ENCODE data around the gene CACNA2D4.

Gene CACNA2D4

GRCh38 chr12:1880153-1880845, 38.2 kb downstream of the CACNA2D4 start:
- Histone ChIP-seq H3K27ac (no peak overlapping the region), H3K4me2 (ENCODE audit: low read length) (no peak overlapping the region), H3K36me3 (ENCODE audit: control insufficient read depth, insufficient read depth, low read length) (no peaks in the 10 kb centered on the region), H3K4me1 (no peaks in the 10 kb centered on the region), H3K9me3 (ENCODE audit: control insufficient read depth, low read length) (no peaks in the 10 kb centered on the region), H3K9ac (no peak overlapping the region), H3K4me3 (ENCODE audit: low read depth, low read length) (no peak overlapping the region), H3K79me2 (no peaks in the 10 kb centered on the region), H2AFZ (no peak overlapping the region), H3K27me3 (ENCODE audit: control insufficient read depth, insufficient read depth, low read length) (no peaks in the 10 kb centered on the region)
- TF ChIP-seq, protein P1, sequence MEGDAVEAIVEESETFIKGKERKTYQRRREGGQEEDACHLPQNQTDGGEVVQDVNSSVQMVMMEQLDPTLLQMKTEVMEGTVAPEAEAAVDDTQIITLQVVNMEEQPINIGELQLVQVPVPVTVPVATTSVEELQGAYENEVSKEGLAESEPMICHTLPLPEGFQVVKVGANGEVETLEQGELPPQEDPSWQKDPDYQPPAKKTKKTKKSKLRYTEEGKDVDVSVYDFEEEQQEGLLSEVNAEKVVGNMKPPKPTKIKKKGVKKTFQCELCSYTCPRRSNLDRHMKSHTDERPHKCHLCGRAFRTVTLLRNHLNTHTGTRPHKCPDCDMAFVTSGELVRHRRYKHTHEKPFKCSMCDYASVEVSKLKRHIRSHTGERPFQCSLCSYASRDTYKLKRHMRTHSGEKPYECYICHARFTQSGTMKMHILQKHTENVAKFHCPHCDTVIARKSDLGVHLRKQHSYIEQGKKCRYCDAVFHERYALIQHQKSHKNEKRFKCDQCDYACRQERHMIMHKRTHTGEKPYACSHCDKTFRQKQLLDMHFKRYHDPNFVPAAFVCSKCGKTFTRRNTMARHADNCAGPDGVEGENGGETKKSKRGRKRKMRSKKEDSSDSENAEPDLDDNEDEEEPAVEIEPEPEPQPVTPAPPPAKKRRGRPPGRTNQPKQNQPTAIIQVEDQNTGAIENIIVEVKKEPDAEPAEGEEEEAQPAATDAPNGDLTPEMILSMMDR (IDR thresholded peaks at IDR 0.05): no peak

- no peaks in the 10 kb centered on the region for H3K27me3 ChIP-seq (ENCODE audit: control insufficient read depth, insufficient read depth, low read length)
- TF ChIP-seq, protein P1 (IDR thresholded peaks at IDR 0.05): no peak
- H3K27ac ChIP-seq: no peak overlapping the region
- no peaks in the 10 kb centered on the region for H3K4me1 ChIP-seq
- no peaks in the 10 kb centered on the region for H3K9me3 ChIP-seq (ENCODE audit: control insufficient read depth, low read length)
- H3K4me3 ChIP-seq (ENCODE audit: low read depth, low read length): no peak overlapping the region
- H3K4me2 ChIP-seq (ENCODE audit: low read length): no peak overlapping the region
- no peaks in the 10 kb centered on the region for H3K79me2 ChIP-seq
- no peak overlapping the region for H2AFZ ChIP-seq
- no peak overlapping the region for H3K9ac ChIP-seq
- no peaks in the 10 kb centered on the region for H3K36me3 ChIP-seq (ENCODE audit: control insufficient read depth, insufficient read depth, low read length)
Measured at GRCh38 chr12:1879633-1880032, 38.8 kb downstream of the CACNA2D4 start.

- H3K4me1 ChIP-seq: no peaks in the 10 kb centered on the region
- TF ChIP-seq, protein P1 (IDR thresholded peaks at IDR 0.05): no peak
Measured at GRCh38 chr12:1878695-1879094, 39.8 kb downstream of the CACNA2D4 start.

GRCh38 chr12:1878214-1878613, 40.2 kb downstream of the CACNA2D4 start:
- H2AFZ ChIP-seq: no peak overlapping the region
- TF ChIP-seq, protein P1 (IDR thresholded peaks at IDR 0.05): no peak

More at GRCh38 chr12:1878695-1879094, 39.8 kb downstream of the CACNA2D4 start:
- H3K4me2 ChIP-seq (ENCODE audit: low read length): no peak overlapping the region
- H3K9me3 ChIP-seq (ENCODE audit: control insufficient read depth, low read length): no peaks in the 10 kb centered on the region
- H3K27me3 ChIP-seq (ENCODE audit: control insufficient read depth, insufficient read depth, low read length): no peaks in the 10 kb centered on the region
- no peak overlapping the region for H3K27ac ChIP-seq
- H2AFZ ChIP-seq: no peak overlapping the region
- no peak overlapping the region for H3K9ac ChIP-seq
- H3K36me3 ChIP-seq (ENCODE audit: control insufficient read depth, insufficient read depth, low read length): no peaks in the 10 kb centered on the region
- H3K79me2 ChIP-seq: no peaks in the 10 kb centered on the region
- no peak overlapping the region for H3K4me3 ChIP-seq (ENCODE audit: low read depth, low read length)

More at GRCh38 chr12:1878214-1878613, 40.2 kb downstream of the CACNA2D4 start:
- Histone ChIP-seq H3K4me2 (ENCODE audit: low read length) (no peak overlapping the region), H3K4me3 (ENCODE audit: low read depth, low read length) (no peak overlapping the region), H3K27ac (no peak overlapping the region), H3K36me3 (ENCODE audit: control insufficient read depth, insufficient read depth, low read length) (no peaks in the 10 kb centered on the region), H3K4me1 (no peaks in the 10 kb centered on the region), H3K9me3 (ENCODE audit: control insufficient read depth, low read length) (no peaks in the 10 kb centered on the region), H3K79me2 (no peaks in the 10 kb centered on the region), H3K9ac (no peak overlapping the region), H3K27me3 (ENCODE audit: control insufficient read depth, insufficient read depth, low read length) (no peaks in the 10 kb centered on the region)
